ENCODE measurements around the gene UCP2.

Gene UCP2

GRCh38 chr11:74017631-74018030, 35.0 kb upstream of the UCP2 start:
- Histone ChIP-seq H3K4me3 (ENCODE audit: low read depth, low read length) (no peak overlapping the region), H3K4me1 (ENCODE audit: control insufficient read depth, insufficient read depth, low read length) (no peaks in the 10 kb centered on the region), H3K9ac (ENCODE audit: low read depth, low read length) (no peak overlapping the region), H3K9me3 (ENCODE audit: control insufficient read depth, insufficient read depth, low read length) (no peaks in the 10 kb centered on the region), H3K27me3 (ENCODE audit: control insufficient read depth, insufficient read depth, low read length) (no peaks in the 10 kb centered on the region), H3K36me3 (ENCODE audit: control insufficient read depth, insufficient read depth, low read length) (peaks cover 2% of the 10 kb centered on the region)

- no peaks in the 10 kb centered on the region for H3K27me3 ChIP-seq (ENCODE audit: control insufficient read depth, insufficient read depth, low read length)
- H3K4me3 ChIP-seq (ENCODE audit: low read depth, low read length) = no peak overlapping the region
- H3K36me3 ChIP-seq (ENCODE audit: control insufficient read depth, insufficient read depth, low read length) = peaks cover 2% of the 10 kb centered on the region
- no peaks in the 10 kb centered on the region for H3K9me3 ChIP-seq (ENCODE audit: control insufficient read depth, insufficient read depth, low read length)
- no peaks in the 10 kb centered on the region for H3K4me1 ChIP-seq (ENCODE audit: control insufficient read depth, insufficient read depth, low read length)
- H3K9ac ChIP-seq (ENCODE audit: low read depth, low read length) = no peak overlapping the region
Measured at GRCh38 chr11:74015919-74016684, 33.5 kb upstream of the UCP2 start.

GRCh38 chr11:74014880-74015279, 32.2 kb upstream of the UCP2 start:
- Histone ChIP-seq H3K9ac (ENCODE audit: low read depth, low read length) (no peak overlapping the region), H3K4me1 (ENCODE audit: control insufficient read depth, insufficient read depth, low read length) (no peaks in the 10 kb centered on the region), H3K4me3 (ENCODE audit: low read depth, low read length) (no peak overlapping the region), H3K36me3 (ENCODE audit: control insufficient read depth, insufficient read depth, low read length) (peaks cover 2% of the 10 kb centered on the region), H3K27me3 (ENCODE audit: control insufficient read depth, insufficient read depth, low read length) (no peaks in the 10 kb centered on the region), H3K9me3 (ENCODE audit: control insufficient read depth, insufficient read depth, low read length) (no peaks in the 10 kb centered on the region)

GRCh38 chr11:74013141-74013540, 30.5 kb upstream of the UCP2 start:
- H3K36me3 ChIP-seq (ENCODE audit: control insufficient read depth, insufficient read depth, low read length) = peaks cover 2% of the 10 kb centered on the region
- H3K9me3 ChIP-seq (ENCODE audit: control insufficient read depth, insufficient read depth, low read length) = no peaks in the 10 kb centered on the region
- no peaks in the 10 kb centered on the region for H3K27me3 ChIP-seq (ENCODE audit: control insufficient read depth, insufficient read depth, low read length)
- no peak overlapping the region for H3K4me3 ChIP-seq (ENCODE audit: low read depth, low read length)
- no peaks in the 10 kb centered on the region for H3K4me1 ChIP-seq (ENCODE audit: control insufficient read depth, insufficient read depth, low read length)
- no peak overlapping the region for H3K9ac ChIP-seq (ENCODE audit: low read depth, low read length)

GRCh38 chr11:74012074-74012809, 29.6 kb upstream of the UCP2 start:
- Histone ChIP-seq H3K27me3 (ENCODE audit: control insufficient read depth, insufficient read depth, low read length) (no peaks in the 10 kb centered on the region), H3K4me1 (ENCODE audit: control insufficient read depth, insufficient read depth, low read length) (no peaks in the 10 kb centered on the region), H3K9me3 (ENCODE audit: control insufficient read depth, insufficient read depth, low read length) (no peaks in the 10 kb centered on the region), H3K36me3 (ENCODE audit: control insufficient read depth, insufficient read depth, low read length) (peaks cover 2% of the 10 kb centered on the region), H3K9ac (ENCODE audit: low read depth, low read length) (no peak overlapping the region), H3K4me3 (ENCODE audit: low read depth, low read length) (no peak overlapping the region)

GRCh38 chr11:74011360-74012073, 28.9 kb upstream of the UCP2 start:
- Histone ChIP-seq H3K27me3 (ENCODE audit: control insufficient read depth, insufficient read depth, low read length) (no peaks in the 10 kb centered on the region), H3K4me1 (ENCODE audit: control insufficient read depth, insufficient read depth, low read length) (no peaks in the 10 kb centered on the region), H3K9me3 (ENCODE audit: control insufficient read depth, insufficient read depth, low read length) (no peaks in the 10 kb centered on the region), H3K36me3 (ENCODE audit: control insufficient read depth, insufficient read depth, low read length) (peaks cover 2% of the 10 kb centered on the region), H3K9ac (ENCODE audit: low read depth, low read length) (no peak overlapping the region), H3K4me3 (ENCODE audit: low read depth, low read length) (no peak overlapping the region)

- Histone ChIP-seq H3K36me3 (ENCODE audit: control insufficient read depth, insufficient read depth, low read length) (no peaks in the 10 kb centered on the region), H3K4me3 (ENCODE audit: low read depth, low read length) (no peak overlapping the region), H3K27me3 (ENCODE audit: control insufficient read depth, insufficient read depth, low read length) (no peaks in the 10 kb centered on the region), H3K9ac (ENCODE audit: low read depth, low read length) (no peak overlapping the region), H3K9me3 (ENCODE audit: control insufficient read depth, insufficient read depth, low read length) (no peaks in the 10 kb centered on the region), H3K4me1 (ENCODE audit: control insufficient read depth, insufficient read depth, low read length) (no peaks in the 10 kb centered on the region)
Measured at GRCh38 chr11:74010306-74011300, 28.0 kb upstream of the UCP2 start.

- Histone ChIP-seq H3K9ac (ENCODE audit: low read depth, low read length) (no peak overlapping the region), H3K9me3 (ENCODE audit: control insufficient read depth, insufficient read depth, low read length) (no peaks in the 10 kb centered on the region), H3K27me3 (ENCODE audit: control insufficient read depth, insufficient read depth, low read length) (no peaks in the 10 kb centered on the region), H3K36me3 (ENCODE audit: control insufficient read depth, insufficient read depth, low read length) (no peaks in the 10 kb centered on the region), H3K4me3 (ENCODE audit: low read depth, low read length) (no peak overlapping the region), H3K4me1 (ENCODE audit: control insufficient read depth, insufficient read depth, low read length) (no peaks in the 10 kb centered on the region)
Measured at GRCh38 chr11:74009675-74010305, 27.1 kb upstream of the UCP2 start.

GRCh38 chr11:74009230-74009547, 26.5 kb upstream of the UCP2 start:
- Histone ChIP-seq H3K9ac (ENCODE audit: low read depth, low read length) (no peak overlapping the region), H3K4me1 (ENCODE audit: control insufficient read depth, insufficient read depth, low read length) (no peaks in the 10 kb centered on the region), H3K9me3 (ENCODE audit: control insufficient read depth, insufficient read depth, low read length) (no peaks in the 10 kb centered on the region), H3K4me3 (ENCODE audit: low read depth, low read length) (no peak overlapping the region), H3K36me3 (ENCODE audit: control insufficient read depth, insufficient read depth, low read length) (no peaks in the 10 kb centered on the region), H3K27me3 (ENCODE audit: control insufficient read depth, insufficient read depth, low read length) (no peaks in the 10 kb centered on the region)

- Histone ChIP-seq H3K4me3 (ENCODE audit: low read depth, low read length) (no peak within 1 kb of the TSS), H3K9ac (ENCODE audit: low read depth, low read length) (no peak within 1 kb of the TSS), H3K9me3 (ENCODE audit: control insufficient read depth, insufficient read depth, low read length) (no peaks in the 10 kb centered on the region), H3K27me3 (ENCODE audit: control insufficient read depth, insufficient read depth, low read length) (no peaks in the 10 kb centered on the region), H3K4me1 (ENCODE audit: control insufficient read depth, insufficient read depth, low read length) (no peaks in the 10 kb centered on the region), H3K36me3 (ENCODE audit: control insufficient read depth, insufficient read depth, low read length) (peaks cover 2% of the 10 kb centered on the region)
Measured at GRCh38 chr11:74008373-74009229, 26.0 kb upstream of the UCP2 start, which contains the start of gene UCP3. Gene UCP3 (minus strand): TSS chr11:74009085. CDS start chr11:74007042, 2,043 bp downstream.
